SU-DHL-6 (cell line): ENCODE data around the gene KLF13.

Source experiments
- CTCF ChIP-seq: fragments of 200-600 bp; sonication (generic); IDR thresholded peaks from one replicate; pipeline ENCODE4 v1.5.1; 2017; ENCODE audit warnings: antibody characterized with exemption, mild to moderate bottlenecking, low read length, moderate library complexity; ENCODE audit not compliant: insufficient read depth, poor library complexity, severe bottlenecking
- EZH2phosphoT487 ChIP-seq: fragments of 200-600 bp; sonication (generic), shearing (Covaris generic); conservative IDR thresholded peaks from 2 replicates; pipeline ENCODE4 v1.6.1; 2018; ENCODE audit warnings: mild to moderate bottlenecking, antibody characterized with exemption, low read length, moderate library complexity, mixed read lengths

GRCh38 chr15:31346367-31347066, 19.9 kb downstream of the KLF13 start:
- no peak for TF ChIP-seq CTCF
- no peak for TF ChIP-seq EZH2phosphoT487
